K562 (cell line): Measurements from ENCODE around the gene GPATCH4. TPM values are rescaled to one million over a fixed set of nuclear protein-coding genes. Genes with fewer than 3 reads are reported as not detected.

Experiments
- ARID2 ChIP-seq: fragments of 450-650 bp; IDR thresholded peaks from 2 replicates; pipeline ENCODE4 v1.6.1; 2017; ENCODE audit warnings: antibody characterized with exemption, mild to moderate bottlenecking
- CEBPB ChIP-seq: fragments of 450-650 bp; IDR thresholded peaks from 2 replicates; pipeline ENCODE4 v1.6.1; 2016; ENCODE audit warnings: missing genetic modification characterization, missing compliant biosample characterization
- CREB1 ChIP-seq, 2 experiments: sonication (generic) in 1 of 2; formaldehyde crosslinking in 1 of 2; IDR thresholded peaks; 2 replicates each; pipeline versions ENCODE4 v1.6.1 to v1.8.0; 2012 to 2022; ENCODE audit warnings: inconsistent platforms in 1 of 2, mild to moderate bottlenecking in 1 of 2, missing genetic modification reagents in 1 of 2, moderate library complexity in 1 of 2
- EGR1 ChIP-seq: fragments of 450-650 bp; conservative IDR thresholded peaks from 2 replicates; pipeline ENCODE4 v1.6.1; 2017; ENCODE audit warnings: mild to moderate bottlenecking
- FOSL1 ChIP-seq: fragments of 200-800 bp; sonication (Bioruptor generic); conservative IDR thresholded peaks from 2 replicates; pipeline ENCODE4 v1.6.1; 2016; ENCODE audit warnings: missing genetic modification characterization, missing compliant biosample characterization
- GTF2A2 ChIP-seq: IDR thresholded peaks from 2 replicates; pipeline ENCODE4 v1.6.1; 2016; ENCODE audit warnings: mild to moderate bottlenecking, missing genetic modification characterization, missing compliant biosample characterization
- JUND ChIP-seq, 2 experiments: IDR thresholded peaks; 2 replicates in 1 of 2; 3 replicates in 1 of 2; pipeline ENCODE4 v1.6.1; 2011; ENCODE audit warnings: borderline replicate concordance in 2 of 2, low read depth in 2 of 2, low read length in 2 of 2, improper control_type of control experiment in 1 of 2, missing biosample characterization in 1 of 2, missing genetic modification characterization in 1 of 2, missing genetic modification reagents in 1 of 2
- KDM5B ChIP-seq: fragments of 200-600 bp; sonication (generic); IDR thresholded peaks from 2 replicates; pipeline ENCODE4 v1.6.1; 2012; ENCODE audit warnings: low read depth, mild to moderate bottlenecking, moderate library complexity, low read length, control low read depth, inconsistent platforms; ENCODE audit not compliant: insufficient replicate concordance
- PCBP2 ChIP-seq: fragments of 200-400 bp; formaldehyde crosslinking; IDR thresholded peaks from 2 replicates; pipeline ENCODE4 v1.6.1; 2018; ENCODE audit warnings: low read length, low read depth, mild to moderate bottlenecking, moderate library complexity; ENCODE audit not compliant: poor library complexity, severe bottlenecking
- RAD51 ChIP-seq: fragments of 450-650 bp; IDR thresholded peaks from 2 replicates; pipeline ENCODE4 v1.7.1; 2016; ENCODE audit warnings: low read depth, mild to moderate bottlenecking, borderline replicate concordance
- RFX7 ChIP-seq: fragments of 250-450 bp; sonication (Bioruptor Pico); IDR thresholded peaks from 2 replicates; pipeline ENCODE4 v1.5.1; 2021; ENCODE audit warnings: mild to moderate bottlenecking
- U2AF1 ChIP-seq: fragments of 200-400 bp; formaldehyde crosslinking; optimal IDR thresholded peaks from 2 replicates; pipeline ENCODE3; 2017; ENCODE audit warnings: mild to moderate bottlenecking, low read depth, low read length, moderate library complexity
- USF2 ChIP-seq: sonication (generic); formaldehyde crosslinking; IDR thresholded peaks from 2 replicates; pipeline ENCODE4 v1.5.0; 2020; ENCODE audit warnings: missing genetic modification reagents
- XRCC4 ChIP-seq: IDR thresholded peaks from one replicate; pipeline ENCODE4 v1.6.1; 2011; ENCODE audit not compliant: insufficient read depth, insufficient read length; ENCODE audit errors: extremely low read depth
- ZC3H4 ChIP-seq: sonication (generic); formaldehyde crosslinking; IDR thresholded peaks from 2 replicates; pipeline ENCODE4 v1.9.0; 2021; ENCODE audit warnings: missing genetic modification reagents, borderline replicate concordance
- ZKSCAN8 ChIP-seq: fragments of 200-800 bp; sonication (Bioruptor generic); IDR thresholded peaks from 2 replicates; pipeline ENCODE4 v1.6.1; 2016; ENCODE audit warnings: missing genetic modification characterization, missing compliant biosample characterization
- ZNF282 ChIP-seq: sonication (generic); formaldehyde crosslinking; IDR thresholded peaks from 2 replicates; pipeline ENCODE4 v1.8.1; 2023; ENCODE audit warnings: missing genetic modification reagents
- ZNF3 ChIP-seq: fragments of 250-450 bp; sonication (Bioruptor Pico); IDR thresholded peaks from 2 replicates; pipeline ENCODE4 v1.5.0; 2021; ENCODE audit warnings: mild to moderate bottlenecking, moderate library complexity
- ZNF609 ChIP-seq: sonication (generic); formaldehyde crosslinking; IDR thresholded peaks from 2 replicates; pipeline ENCODE4 v1.8.1; 2023; ENCODE audit warnings: missing genetic modification reagents, mild to moderate bottlenecking, borderline replicate concordance
- ZNF75A ChIP-seq: fragments of 450-650 bp; formaldehyde crosslinking; IDR thresholded peaks from 2 replicates; pipeline ENCODE4 v1.4.0; 2020; ENCODE audit warnings: mild to moderate bottlenecking
- ZNF77 ChIP-seq: fragments of 250-450 bp; sonication (Bioruptor Pico); IDR thresholded peaks from 2 replicates; pipeline ENCODE4 v1.5.0; 2020
- polyA plus RNA-seq, 8 experiments: library from polyadenylated mRNA; depleted of rRNA in 4 of 8; stranded (reverse) in 5 of 8; unstranded in 3 of 8; fragments of >200 nt; fragmentation: Nextera tagmentation in 2 of 8; fragmentation: Illumina TruSeq in 1 of 8; extraction: Ambion mirVana in 2 of 8; extraction: Trizol in 1 of 8; gene quantifications; 2 replicates each; pipeline versions ENCODE4 v1.2.1 to v1.2.3, GENCODE V29; 2011 to 2014; ENCODE audit warnings: inconsistent platforms in 1 of 8, missing spikeins in 1 of 8
- total RNA-seq, 7 experiments: library from RNA; depleted of rRNA in 6 of 7; stranded (reverse); fragments of >200 nt in 6 of 7; fragmentation: Illumina TruSeq in 2 of 7; extraction: Trizol in 2 of 7; gene quantifications; 2 replicates each; pipeline versions ENCODE4 v1.2.1 to v1.2.3, GENCODE V29; 2011 to 2021; ENCODE audit warnings: low replicate concordance in 1 of 7
- TF ChIP-seq, protein P1 (sequence below): fragments of 450-650 bp; formaldehyde crosslinking; IDR thresholded peaks from 2 replicates; pipeline ENCODE4 v1.4.0; 2020; ENCODE audit warnings: mild to moderate bottlenecking

GPATCH4 gene
- total and polyA plus RNA-seq, 9 of the 15 experiments (the other 6 are each of a cell fraction or from before 2014, with no cell fraction given): 43.7 to 105 (median 76.5) TPM

DNA sequence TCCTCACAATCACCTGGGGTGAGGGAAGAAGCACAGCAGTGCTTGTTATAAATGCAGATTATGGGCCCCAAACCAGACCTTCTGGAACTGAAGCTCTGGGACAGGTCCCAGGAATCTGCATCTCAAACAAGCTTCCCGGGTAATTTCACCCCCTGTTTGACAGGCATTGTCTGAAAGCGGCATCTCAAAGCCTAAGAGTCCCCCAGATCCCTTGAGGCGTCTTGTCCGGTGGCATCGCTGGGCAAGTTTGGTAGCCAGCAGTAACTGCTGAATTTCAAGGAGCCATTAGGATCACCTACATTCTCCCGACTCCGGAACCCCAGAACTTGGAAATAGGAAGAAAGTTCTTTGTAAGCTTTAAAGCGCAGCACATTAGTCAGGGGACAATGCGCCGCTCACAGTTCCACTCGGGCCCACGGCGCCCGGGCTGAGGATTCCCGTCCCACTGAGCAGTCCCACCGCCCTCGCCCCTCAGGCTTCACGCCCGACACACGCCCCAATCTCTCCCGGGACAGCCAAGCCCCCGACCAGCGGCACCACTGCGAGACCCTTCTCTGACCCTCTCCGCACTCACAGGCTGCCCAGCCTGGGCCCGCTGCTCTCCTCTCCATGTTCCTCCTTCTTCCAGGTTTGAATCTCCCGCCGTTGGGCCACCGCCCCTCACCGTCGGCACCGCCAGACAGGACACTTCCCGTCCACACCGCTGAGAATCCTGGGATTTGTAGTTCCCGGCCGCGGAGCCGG lies 29.2 kb downstream of the GPATCH4 start, which contains the start of gene IQGAP3 (continued):
- TF ChIP-seq ZNF609 (CRISPR knock-in tag) (no peak), PCBP2 (no peak), ZC3H4 (CRISPR knock-in tag) (no peak), ZNF77 (no peak), RFX7 (no peak), ARID2 (no peak), JUND (IDR thresholded peaks at IDR 0.05; ENCODE audit: borderline replicate concordance, low read depth, low read length) (peak; percentile 24; the same call in 1 of the 2 replicates), JUND (tag; IDR thresholded peaks at IDR 0.05; ENCODE audit: borderline replicate concordance, low read depth, low read length) (no peak; the same call in 2 of the 3 replicates), EGR1 (no peak), XRCC4 (no peak), ZNF75A (CRISPR knock-in tag) (no peak), CREB1 (IDR thresholded peaks at IDR 0.05) (peak; percentile 73), CREB1 (CRISPR knock-in tag; IDR thresholded peaks at IDR 0.05) (peak; percentile 81), ZKSCAN8 (no peak), RAD51 (no peak), U2AF1 (no peak), KDM5B (peak; percentile 43), GTF2A2 (tag) (no peak), CEBPB (tag) (no peak), ZNF3 (CRISPR knock-in tag) (no peak), ZNF282 (CRISPR knock-in tag) (no peak), FOSL1 (tag) (no peak), USF2 (CRISPR knock-in tag) (no peak)
- TF ChIP-seq, protein P1, sequence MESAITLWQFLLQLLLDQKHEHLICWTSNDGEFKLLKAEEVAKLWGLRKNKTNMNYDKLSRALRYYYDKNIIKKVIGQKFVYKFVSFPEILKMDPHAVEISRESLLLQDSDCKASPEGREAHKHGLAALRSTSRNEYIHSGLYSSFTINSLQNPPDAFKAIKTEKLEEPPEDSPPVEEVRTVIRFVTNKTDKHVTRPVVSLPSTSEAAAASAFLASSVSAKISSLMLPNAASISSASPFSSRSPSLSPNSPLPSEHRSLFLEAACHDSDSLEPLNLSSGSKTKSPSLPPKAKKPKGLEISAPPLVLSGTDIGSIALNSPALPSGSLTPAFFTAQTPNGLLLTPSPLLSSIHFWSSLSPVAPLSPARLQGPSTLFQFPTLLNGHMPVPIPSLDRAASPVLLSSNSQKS: no peak
